HG03432 (cell line): Measurements from ENCODE around the gene PDCL3.
A peak's percentile ranks its signal among the peaks of the same experiment; 100 is the strongest.

Source experiments
- ATAC-seq: cut with Tn5 transposase; IDR thresholded peaks from one replicate; pipeline ENCODE4 v1.9.1; 2021; ENCODE audit warnings: mild to moderate bottlenecking, moderate library complexity; ENCODE audit not compliant: unreplicated experiment

Gene PDCL3

GRCh38 chr2:100560216-100560830, 2.5 kb upstream of the PDCL3 start:
- no peak for ATAC-seq

DNA sequence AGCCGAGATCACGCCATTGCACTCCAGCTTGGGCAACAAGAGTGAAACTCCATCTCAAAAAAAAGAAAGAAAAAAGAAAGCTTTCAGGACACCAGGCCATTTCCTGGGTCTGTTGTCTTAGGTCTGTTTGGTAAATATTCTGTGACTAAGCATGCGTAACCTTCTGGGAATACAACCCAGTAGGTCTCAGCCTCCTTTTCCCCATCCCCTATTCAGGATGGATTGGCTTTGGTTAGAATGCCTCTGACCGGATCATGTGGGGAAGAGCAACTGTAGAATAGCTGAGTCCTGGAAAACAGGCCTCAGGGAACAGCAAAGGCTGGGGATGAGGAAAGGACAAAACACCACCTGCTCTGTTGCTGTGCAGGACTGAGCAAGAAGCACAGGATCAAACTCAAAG, 1.6 kb upstream of the PDCL3 start:
- ATAC-seq = no peak

DNA sequence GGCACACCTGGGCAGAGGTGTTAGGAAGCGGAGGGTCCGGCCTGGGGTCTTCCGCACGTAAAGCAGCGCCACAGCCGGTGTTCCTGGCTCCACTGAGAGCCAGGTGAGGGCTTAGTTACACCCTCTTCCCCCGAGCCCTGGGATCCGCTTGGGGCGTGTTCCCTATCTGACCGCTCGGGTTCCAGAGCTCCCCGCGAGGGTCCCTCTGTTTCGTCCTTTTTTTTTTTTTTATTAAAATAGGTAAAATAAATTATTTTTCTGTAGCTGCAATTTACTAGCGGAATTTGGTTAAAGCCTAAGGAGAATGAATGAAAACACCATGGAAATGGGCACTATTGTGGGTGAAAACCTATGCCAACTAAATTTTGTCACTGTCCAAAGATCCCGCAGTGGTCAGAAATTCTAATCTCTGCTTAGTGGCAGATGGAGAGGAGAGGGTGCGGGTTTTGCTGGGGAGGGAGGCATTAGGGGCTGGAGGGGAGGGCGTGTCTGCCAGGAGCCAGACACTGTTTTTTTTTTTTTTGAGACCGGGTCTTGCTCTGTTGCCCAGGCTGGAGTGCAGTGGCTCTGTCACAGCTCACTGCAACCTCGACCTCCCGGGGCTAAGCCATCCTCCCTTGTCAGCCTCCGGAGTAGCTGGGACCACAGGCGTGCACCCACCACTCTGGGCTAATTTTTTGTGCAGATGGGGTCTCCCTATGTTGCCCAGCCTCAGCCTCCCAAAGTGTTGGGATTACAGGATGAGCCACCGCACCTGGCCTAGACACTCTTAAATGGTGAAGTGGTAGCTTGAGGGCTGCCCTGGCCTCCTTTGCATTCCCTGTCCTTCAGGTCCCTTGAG, 834 bp downstream of the PDCL3 start:
- ATAC-seq = peak; percentile 17

- no peak for ATAC-seq
Measured at GRCh38 chr2:100568989-100569388, 6.2 kb downstream of the PDCL3 start.

- no peak for ATAC-seq
Measured at GRCh38 chr2:100571668-100572067, 8.9 kb downstream of the PDCL3 start.

GRCh38 chr2:100577777-100578176, 15.0 kb downstream of the PDCL3 start:
- ATAC-seq = no peak

DNA sequence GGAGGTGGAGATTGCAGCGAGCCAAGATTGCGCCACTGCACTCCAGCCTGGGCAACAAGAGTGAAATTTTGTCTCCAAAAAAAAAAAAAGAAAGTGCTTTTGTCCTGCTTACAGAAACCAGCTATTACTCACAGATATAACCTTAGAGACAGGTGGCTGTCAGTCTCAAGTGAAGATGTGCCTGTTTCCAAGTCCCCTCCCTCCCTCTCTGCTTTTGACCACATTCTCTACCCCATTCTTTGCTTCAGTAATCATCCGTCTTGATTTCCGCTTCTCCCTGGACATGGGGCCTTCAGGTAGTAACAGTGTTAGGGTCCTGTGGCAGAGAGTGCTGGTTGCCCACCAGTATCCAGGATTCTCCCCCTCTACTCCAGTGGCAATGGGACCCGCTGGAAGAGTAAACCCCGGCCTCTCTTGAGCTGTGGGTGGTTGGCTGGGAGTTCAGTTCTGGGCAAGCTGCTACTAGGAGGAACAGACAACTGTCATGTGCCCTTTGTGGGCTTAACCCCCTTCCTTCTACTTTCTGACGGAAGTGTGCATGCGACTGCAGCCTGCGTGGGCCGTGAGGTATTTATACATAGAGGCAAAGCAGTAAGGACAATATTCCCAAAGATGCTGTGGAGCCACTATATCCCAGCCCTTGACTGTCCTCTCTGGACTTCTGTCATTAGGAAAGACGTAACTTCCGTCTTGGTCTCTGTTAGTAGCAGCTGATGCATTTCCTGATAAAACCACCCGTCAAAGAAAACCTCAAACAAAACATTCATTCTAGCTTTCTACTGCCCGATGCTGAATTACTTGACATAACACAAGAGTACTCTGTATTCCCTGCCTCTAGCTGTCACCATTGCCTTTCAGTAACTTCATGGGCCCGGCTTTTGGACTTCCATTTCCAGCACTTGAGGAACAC, 17.8 kb downstream of the PDCL3 start:
- ATAC-seq = peak; percentile 76

DNA sequence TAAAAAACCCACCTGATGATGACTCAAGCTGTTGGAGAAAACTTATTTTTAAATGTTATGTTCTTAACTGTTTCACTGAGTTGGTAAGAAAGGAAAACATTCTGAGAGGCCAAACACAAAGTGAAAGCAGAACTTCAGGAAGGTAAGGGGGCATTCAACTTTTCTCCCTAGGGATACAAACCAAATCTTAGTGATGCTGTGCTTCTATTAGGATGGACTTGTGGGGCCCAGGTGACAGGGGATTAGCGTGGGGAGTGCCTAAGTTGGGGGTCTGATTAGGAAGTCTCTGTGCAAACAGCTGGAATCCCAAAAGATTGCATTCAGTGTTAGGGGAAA, 18.5 kb downstream of the PDCL3 start:
- peak; percentile 10 for ATAC-seq

DNA sequence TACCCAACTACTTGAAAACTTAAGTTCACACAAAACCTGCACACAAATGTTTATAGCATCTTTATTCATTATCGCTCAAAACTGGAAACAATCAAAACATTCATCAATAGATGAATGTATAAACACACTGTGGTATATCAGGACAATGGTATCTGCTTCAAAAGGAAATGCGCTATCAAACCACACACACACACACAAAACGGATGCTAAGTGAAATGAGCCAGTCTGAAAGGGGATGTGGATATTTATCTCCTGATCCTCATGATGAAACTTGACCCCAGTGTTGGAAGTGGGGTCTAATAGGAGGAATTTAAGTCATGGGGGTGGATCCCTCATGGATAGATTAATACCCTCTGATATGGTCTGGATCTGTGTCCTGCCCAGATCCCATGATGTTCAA, 22.0 kb downstream of the PDCL3 start:
- ATAC-seq = no peak

GRCh38 chr2:100588071-100588786, 25.4 kb downstream of the PDCL3 start:
- ATAC-seq = peak; percentile 86

GRCh38 chr2:100589527-100589926, 26.7 kb downstream of the PDCL3 start:
- no peak for ATAC-seq

DNA sequence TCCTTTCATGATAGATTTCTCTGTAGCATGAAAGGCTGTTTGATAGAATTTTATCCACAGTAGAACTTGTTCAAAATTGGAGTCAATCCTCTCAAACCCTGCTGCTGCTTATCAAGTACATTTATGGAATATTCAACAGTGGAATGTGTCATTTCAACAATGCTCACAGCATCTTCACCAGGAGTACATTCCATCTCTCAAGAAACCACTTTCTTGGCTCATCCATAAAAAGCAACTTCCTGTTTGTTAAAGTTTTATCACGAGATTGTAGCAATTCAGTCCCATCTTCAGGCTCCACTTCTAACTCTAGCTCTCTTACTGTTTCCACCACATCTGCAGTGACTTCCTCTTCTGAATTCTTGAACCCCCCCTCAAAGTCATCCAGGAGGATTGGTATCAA, 29.4 kb downstream of the PDCL3 start:
- ATAC-seq = no peak

DNA sequence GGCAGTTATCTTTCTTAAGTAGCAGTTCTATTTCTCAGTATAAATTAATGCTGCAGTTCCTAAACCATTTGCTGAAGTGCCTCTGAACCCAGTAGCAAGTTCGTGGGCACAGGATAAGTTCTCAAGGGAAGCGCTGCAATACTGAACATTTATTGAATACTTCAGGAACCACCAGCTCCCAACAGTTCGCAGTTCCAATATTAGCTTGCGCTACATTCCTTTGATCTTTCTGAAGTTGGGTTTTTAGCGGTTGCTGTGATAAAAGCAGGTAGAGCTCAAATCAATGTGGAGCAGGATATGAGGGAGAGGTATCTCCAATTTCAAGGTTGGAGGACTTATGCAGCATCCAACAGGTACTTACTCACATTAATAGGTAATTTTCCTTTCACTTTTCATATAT, 33.7 kb downstream of the PDCL3 start:
- ATAC-seq = no peak

GRCh38 chr2:100599566-100599965, 36.8 kb downstream of the PDCL3 start:
- ATAC-seq = no peak

GRCh38 chr2:100601661-100602060, 38.9 kb downstream of the PDCL3 start:
- ATAC-seq = no peak

DNA sequence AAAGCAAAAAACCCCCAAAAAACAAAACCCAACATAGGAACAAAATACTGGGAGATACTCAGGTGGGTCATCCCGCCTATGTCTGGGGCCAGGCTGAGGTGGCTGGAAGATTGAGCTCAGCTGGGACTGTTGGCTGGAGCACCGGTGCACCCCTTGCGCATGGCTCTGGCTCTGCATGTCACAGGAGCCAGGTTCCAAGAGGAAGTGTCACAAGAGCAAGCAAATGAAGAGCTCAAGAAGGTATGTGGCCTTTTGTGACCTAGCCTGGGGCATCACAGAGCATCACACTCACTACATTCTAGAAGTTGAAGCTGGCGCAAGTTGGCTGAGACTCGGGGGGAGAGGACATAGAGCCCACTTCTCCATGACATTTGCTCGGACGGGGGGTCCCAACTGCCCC, 40.6 kb downstream of the PDCL3 start:
- ATAC-seq = no peak

- no peak for ATAC-seq
Measured at GRCh38 chr2:100603948-100604633, 41.3 kb downstream of the PDCL3 start.

DNA sequence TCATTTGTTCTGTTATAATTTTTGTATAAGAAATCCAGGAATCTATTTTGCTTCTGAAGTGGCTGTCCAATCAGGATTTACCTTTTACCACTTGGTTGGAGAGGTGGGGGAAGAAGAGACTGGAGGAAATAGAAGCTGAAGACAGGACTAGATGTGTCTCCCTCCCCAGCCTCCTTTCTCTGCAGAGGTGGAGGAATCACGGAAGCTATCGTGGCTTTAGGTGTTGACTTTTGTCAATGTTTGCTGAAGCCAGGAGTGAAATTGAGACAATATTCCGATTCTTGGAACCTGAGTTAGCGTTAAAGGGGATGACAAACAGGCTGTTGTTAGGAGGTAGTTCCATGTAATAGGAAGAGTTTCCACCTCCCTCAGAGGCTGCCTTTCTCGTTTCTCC, 43.5 kb downstream of the PDCL3 start:
- ATAC-seq = no peak

GRCh38 chr2:100606726-100607343, 44.0 kb downstream of the PDCL3 start:
- no peak for ATAC-seq

DNA sequence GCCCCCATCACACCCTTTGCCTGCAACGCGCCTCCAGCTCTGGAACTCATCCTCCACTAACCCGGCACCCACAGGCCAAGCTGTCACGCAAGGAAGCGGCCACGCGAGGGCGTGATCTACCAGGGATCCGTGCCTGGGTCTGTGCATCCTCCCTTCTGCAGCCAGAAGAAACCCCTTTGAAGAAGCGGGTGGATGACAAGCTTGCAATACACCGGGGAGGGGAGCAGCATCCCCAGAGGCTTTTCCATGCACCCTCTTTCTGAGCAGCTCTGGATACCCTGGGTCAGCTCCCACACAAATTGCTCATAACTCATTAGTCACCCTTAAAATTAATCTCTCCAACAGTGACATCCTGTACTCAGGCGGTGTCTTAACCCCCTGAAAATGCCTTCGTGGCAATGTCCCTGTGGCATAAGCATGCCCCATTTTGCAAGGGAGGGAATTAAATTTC, 47.6 kb downstream of the PDCL3 start:
- ATAC-seq = peak; percentile 63
